Heart right ventricle (tissue), 16 donors: ENCODE data around the gene IQCK. TPM values are rescaled to one million over a fixed set of nuclear protein-coding genes. Genes with fewer than 3 reads are reported as not detected.

Experiments used
- ATAC-seq, 8 donors: fragments of 200-7000 bp; cut with Tn5 transposase; one replicate each; pipeline ENCODE4 v1.9.1; 2020; ENCODE audit warnings: mild to moderate bottlenecking in 8 of 8, moderate library complexity in 8 of 8, moderate number of reproducible peaks in 1 of 8
- DNase-seq, 2 donors: peaks; one replicate each; pipeline ENCODE4 v3.0.0-alpha.2; 2020
- H3K27ac ChIP-seq, 10 donors: fragments of 200-600 bp; sonication (generic) in 2 of 10; one replicate each; pipeline versions ENCODE4 v1.5.0 to v1.8.0; 2020 to 2022; ENCODE audit warnings: mild to moderate bottlenecking in 3 of 10
- H3K27me3 ChIP-seq, 7 donors: fragments of 200-600 bp; one replicate each; pipeline ENCODE4 v1.8.0; 2021 to 2022; ENCODE audit warnings: mild to moderate bottlenecking in 2 of 7
- H3K36me3 ChIP-seq, 9 donors: fragments of 200-600 bp; sonication (generic) in 1 of 9; one replicate each; pipeline versions ENCODE4 v1.5.0 to v1.8.0; 2020 to 2022; ENCODE audit warnings: mild to moderate bottlenecking in 2 of 9
- H3K4me1 ChIP-seq, 9 donors: fragments of 200-600 bp; sonication (generic) in 1 of 9; one replicate each; pipeline versions ENCODE4 v1.5.0 to v1.8.0; 2020 to 2022; ENCODE audit warnings: mild to moderate bottlenecking in 4 of 9
- H3K4me3 ChIP-seq, 10 donors: fragments of 200-600 bp; sonication (generic) in 2 of 10; one replicate each; pipeline versions ENCODE4 v1.5.0 to v1.8.0; 2020 to 2022; ENCODE audit warnings: mild to moderate bottlenecking in 7 of 10, moderate library complexity in 2 of 10
- H3K9me3 ChIP-seq, 11 donors: fragments of 200-600 bp in 10 of 11; sonication (generic) in 2 of 11; one replicate each; pipeline versions ENCODE4 v1.5.0 to v1.8.0; 2013 to 2022; ENCODE audit warnings: mild to moderate bottlenecking in 2 of 11, control low read depth in 1 of 11, moderate library complexity in 1 of 11
- WGBS, 2 donors: extraction: QIAGEN DNeasy Blood & Tissue Kit; methylation state at CpG; one replicate each; pipeline ENCODE4 v1.1.7; 2013; ENCODE audit warnings: inconsistent platforms in 1 of 2; 5-methylcytosine and 5-hydroxymethylcytosine counted together
- intact Hi-C, 10 donors: fragments of 100-400 bp; cut with DNase I; formaldehyde crosslinking; loops; one replicate each; pipeline versions ENCODE4 v1.11.1 to v1.14.2; 2022
- polyA plus RNA-seq, 2 donors: library from polyadenylated mRNA; stranded (reverse); fragments of 200-250 nt; gene quantifications; one replicate each; pipeline ENCODE4 v1.2.3, GENCODE V29; 2013
- total RNA-seq, 10 donors: library from RNA; stranded (reverse); fragmentation: NEBNext Ultra II Directional in 3 of 10; extraction: Animal tissue kit (Norgen Biotek cat#: 25700) in 3 of 10; gene quantifications; one replicate each; pipeline versions ENCODE4 v1.2.1 to v1.2.4, GENCODE V29; 2021 to 2023
- TF ChIP-seq, protein P1 (sequence below), 9 donors: fragments of 200-600 bp; sonication (generic) in 2 of 9; IDR thresholded peaks; one replicate each; pipeline versions ENCODE4 v1.5.0 to v1.8.0; 2021 to 2022; ENCODE audit warnings: antibody characterized with exemption in 9 of 9, mild to moderate bottlenecking in 5 of 9, moderate library complexity in 1 of 9
- donor health status: Arrhythmogenic right ventricular cardiomyopathy.
- donor health status: ischemic (EF 13 %, LVEDD 7.1; RV severe dilation, severe dysfunction).
- donor health status: healthy with polysubstance abuse.
- donor health status: DM: no; HTN: yes; CAD: no.
- donor health status: DM: no; HTN: no; CAD: no.
- donor health status: ischemic (EF 25% LVEDD 6.9; RV normal size, moderate dysfunction).
- donor health status: ischemic (EF 25% LVEDD 5.7; RV mildly dilated, moderate dysfunction).
- donor health status: healthy.
- donor health status: DM: yes; HTN: yes; CAD: no.
- donor health status: Ischemic cardiomyopathy.
- donor health status: ischemic (EF 35%, LVEDD 5.7; RV mildly dilated, moderate dysfunction).
- donor health status: nonischemic (EF 11% LVEDD 7.7; RV severe dilation, severe dysfunction).
- donor health status: DM: yes; HTN: yes; CAD: no.
- donor health status: PGD.
- donor health status: ischemic (EF 29% LVEDD 5.4; RV normal size, mild dysfunction).
- donor health status: nonischemic (EF 23%, LVEDD 6.1; RV moderate dilation, normal function).

Gene IQCK
- total and polyA plus RNA-seq, 12 donors = 5.5 to 11.7 (median 7.4) TPM

- H3K36me3 ChIP-seq = peaks cover 0 to 47% (median 9%) of the 10 kb centered on the region in 9 donors
- H3K4me3 ChIP-seq = no peak overlapping the region
- H3K4me1 ChIP-seq = peaks cover 18 to 90% (median 69%) of the 10 kb centered on the region in 9 donors
- WGBS, 2 donors = 50 to 64% methylated on average over 10 of the region's 10 CpGs
- peak in 7 of 8 donors; percentile 51 to 80 (median 64) for ATAC-seq
- no peaks in the 10 kb centered on the region for H3K9me3 ChIP-seq
- H3K27ac ChIP-seq = peak overlapping the region; percentile 8 to 97 (median 69)
- intact Hi-C loops = loop anchor here in 2 of 10 donors (5.0 to 10.0 kb wide), 2 partner anchors 74 to 112 kb away; no protein-coding TSS in a partner anchor
- TF ChIP-seq, protein P1, sequence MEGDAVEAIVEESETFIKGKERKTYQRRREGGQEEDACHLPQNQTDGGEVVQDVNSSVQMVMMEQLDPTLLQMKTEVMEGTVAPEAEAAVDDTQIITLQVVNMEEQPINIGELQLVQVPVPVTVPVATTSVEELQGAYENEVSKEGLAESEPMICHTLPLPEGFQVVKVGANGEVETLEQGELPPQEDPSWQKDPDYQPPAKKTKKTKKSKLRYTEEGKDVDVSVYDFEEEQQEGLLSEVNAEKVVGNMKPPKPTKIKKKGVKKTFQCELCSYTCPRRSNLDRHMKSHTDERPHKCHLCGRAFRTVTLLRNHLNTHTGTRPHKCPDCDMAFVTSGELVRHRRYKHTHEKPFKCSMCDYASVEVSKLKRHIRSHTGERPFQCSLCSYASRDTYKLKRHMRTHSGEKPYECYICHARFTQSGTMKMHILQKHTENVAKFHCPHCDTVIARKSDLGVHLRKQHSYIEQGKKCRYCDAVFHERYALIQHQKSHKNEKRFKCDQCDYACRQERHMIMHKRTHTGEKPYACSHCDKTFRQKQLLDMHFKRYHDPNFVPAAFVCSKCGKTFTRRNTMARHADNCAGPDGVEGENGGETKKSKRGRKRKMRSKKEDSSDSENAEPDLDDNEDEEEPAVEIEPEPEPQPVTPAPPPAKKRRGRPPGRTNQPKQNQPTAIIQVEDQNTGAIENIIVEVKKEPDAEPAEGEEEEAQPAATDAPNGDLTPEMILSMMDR (IDR thresholded peaks at IDR 0.05) = no peak
- peak in 1 of 2 donors; percentile 83 for DNase-seq
- H3K27me3 ChIP-seq = no peaks in the 10 kb centered on the region
Observed at GRCh38 chr16:19876501-19877059, 158.5 kb downstream of the IQCK start.

DNA sequence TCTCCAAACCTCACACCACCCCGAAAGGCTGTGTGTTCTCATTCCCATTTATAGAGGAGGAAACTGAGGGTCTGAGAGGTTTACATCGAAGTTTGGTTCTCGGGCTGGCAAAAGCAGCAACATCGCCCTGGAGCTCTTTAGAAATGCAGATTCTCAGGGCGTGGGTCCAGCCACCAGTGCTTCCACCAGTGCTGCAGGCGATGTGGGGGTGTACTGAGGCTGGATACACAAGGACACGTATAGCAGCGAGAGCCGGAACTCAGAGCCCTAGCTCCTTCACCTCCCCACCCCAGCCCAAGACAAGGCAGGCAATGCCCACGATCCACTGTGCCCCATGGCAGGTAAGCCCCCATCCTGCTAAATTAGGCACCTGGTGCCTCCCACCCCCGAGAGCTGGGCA is 160.7 kb downstream of the IQCK start:
- H3K27ac ChIP-seq = peak overlapping the region in 8 of 10 donors; percentile 22 to 97 (median 64)
- no peak overlapping the region for H3K4me3 ChIP-seq
- peaks cover 0 to 21% (median 0%) of the 10 kb centered on the region in 7 donors for H3K27me3 ChIP-seq
- H3K4me1 ChIP-seq = peaks cover 15 to 92% (median 81%) of the 10 kb centered on the region in 9 donors
- DNase-seq = no peak
- WGBS, 2 donors = 73 to 80% methylated on average over 11 of the region's 11 CpGs
- H3K9me3 ChIP-seq = no peaks in the 10 kb centered on the region
- TF ChIP-seq, protein P1 (IDR thresholded peaks at IDR 0.05) = no peak
- H3K36me3 ChIP-seq = peaks cover 0 to 34% (median 0%) of the 10 kb centered on the region in 9 donors
- intact Hi-C loops = loop anchor here in 3 of 10 donors (2.0 to 10.0 kb wide), 3 partner anchors 76 to 158 kb away; no protein-coding TSS in a partner anchor
- no peak for ATAC-seq

DNA sequence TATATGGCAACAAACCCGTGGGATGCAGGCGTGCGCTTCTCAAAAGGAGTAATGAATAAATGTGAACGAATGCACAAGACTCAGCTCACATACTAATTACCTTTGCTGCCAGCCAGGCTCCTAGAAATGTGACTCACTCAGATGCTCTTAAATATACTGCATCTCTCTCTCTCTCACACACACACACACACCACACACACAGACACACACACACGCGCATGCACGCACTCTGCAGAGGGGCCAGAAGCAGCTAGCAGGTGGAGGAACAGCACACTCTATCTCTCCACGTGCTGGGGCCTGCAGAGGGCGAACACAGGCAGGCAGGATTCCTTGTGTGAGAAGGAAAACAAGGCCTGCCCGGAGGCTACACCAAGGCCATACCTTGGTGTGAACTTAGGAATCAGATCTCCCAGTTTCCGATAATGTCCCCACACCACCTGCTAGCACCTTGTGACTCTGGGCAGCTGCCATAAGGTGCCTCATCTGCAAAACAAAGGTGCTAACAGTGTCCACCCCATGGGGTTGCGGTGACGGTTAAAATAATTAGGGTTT is 161.2 kb downstream of the IQCK start:
- peak overlapping the region in 8 of 10 donors; percentile 22 to 97 (median 64) for H3K27ac ChIP-seq
- ATAC-seq = peak in 3 of 8 donors; percentile 23 to 54 (median 46)

GRCh38 chr16:19881028-19881427 is 163.0 kb downstream of the IQCK start:
- TF ChIP-seq, protein P1 (IDR thresholded peaks at IDR 0.05) = no peak
- DNase-seq (no peak), ATAC-seq (no peak)
- Histone ChIP-seq H3K36me3 (peaks cover 0 to 34% (median 0%) of the 10 kb centered on the region in 9 donors), H3K4me1 (peaks cover 5 to 80% (median 72%) of the 10 kb centered on the region in 9 donors), H3K27ac (peak overlapping the region in 6 of 10 donors; percentile 82 to 97 (median 92)), H3K4me3 (peak overlapping the region in 3 of 10 donors; percentile 85 to 94 (median 89)), H3K9me3 (no peaks in the 10 kb centered on the region), H3K27me3 (peaks cover 0 to 39% (median 0%) of the 10 kb centered on the region in 7 donors)
- WGBS, 2 donors = 94 to 96% methylated on average over 7 of the region's 7 CpGs
- intact Hi-C loops = loop anchor here in 8 of 10 donors (5.0 to 10.0 kb wide), 8 partner anchors 34 to 239 kb away; partner anchors contain the start of genes IQCK (in 7 of the 8) and KNOP1 (in 7 of the 8)

More for the DNA sequence above, 161.2 kb downstream of the IQCK start:
- Histone ChIP-seq H3K4me1 (peaks cover 14 to 87% (median 78%) of the 10 kb centered on the region in 9 donors), H3K4me3 (no peak overlapping the region), H3K36me3 (peaks cover 0 to 34% (median 0%) of the 10 kb centered on the region in 9 donors), H3K27me3 (peaks cover 0 to 25% (median 0%) of the 10 kb centered on the region in 7 donors), H3K9me3 (no peaks in the 10 kb centered on the region)
- intact Hi-C loops = loop anchor here in 3 of 10 donors (2.0 to 10.0 kb wide), 3 partner anchors 77 to 159 kb away; no protein-coding TSS in a partner anchor
- peak in 1 of 2 donors; percentile 57 for DNase-seq
- 48% methylated on average over 13 of the region's 13 CpGs for WGBS, 2 donors
- TF ChIP-seq, protein P1 (IDR thresholded peaks at IDR 0.05) = peak in 1 of 9 donors; percentile 11
